C1 segment of cervical spinal cord (tissue), 14 donors: ENCODE results near the gene CSNK1D.

Experiments used
- DNase-seq, 14 donors: peaks; one replicate each; lab custom pipeline; 2025; lab: John Stamatoyannopoulos, UW

Gene CSNK1D

DNA sequence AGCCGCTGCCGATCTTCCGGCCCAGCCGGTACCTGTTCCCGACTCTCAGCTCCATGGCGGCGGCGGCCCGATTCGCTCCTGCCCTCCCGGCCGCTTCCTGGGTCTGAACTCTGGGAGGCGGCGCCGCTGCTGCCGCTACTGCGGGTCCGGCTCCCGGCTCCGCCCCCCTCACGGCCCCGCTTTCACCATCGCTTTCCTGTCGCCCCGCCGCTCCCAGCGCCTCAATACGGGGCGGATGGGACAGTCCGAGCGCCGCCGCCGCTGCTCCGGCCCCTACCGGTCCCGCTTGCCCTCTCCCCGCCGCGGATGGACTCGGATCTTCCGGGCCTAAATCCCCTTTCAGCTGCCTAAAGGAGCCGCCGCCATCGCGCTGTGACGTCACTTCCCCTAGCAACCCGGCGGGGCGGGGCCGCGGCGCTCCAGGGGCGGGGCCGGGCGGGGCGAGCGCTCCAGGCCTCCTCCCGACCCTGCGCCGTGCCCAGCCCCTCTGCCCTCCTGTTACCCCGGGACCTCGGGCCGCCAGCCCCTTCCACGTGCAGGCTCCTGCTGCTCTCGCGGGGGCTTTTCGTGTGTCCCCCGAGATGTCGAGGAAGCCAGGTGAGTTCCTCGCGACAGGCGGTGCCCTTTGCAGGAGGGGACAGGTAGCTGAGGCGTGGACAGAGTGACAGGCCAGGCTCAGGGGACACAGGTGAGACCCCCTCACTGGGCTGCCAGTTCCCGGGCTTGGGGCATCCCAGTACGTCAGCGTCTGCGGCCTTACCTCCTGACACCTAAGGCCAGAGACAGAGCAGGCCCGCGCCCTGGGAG is at the start of gene CSNK1D:
Gene CSNK1D (minus strand): TSS at position 374 of the 807 bp plus-strand sequence. CDS start 319 bp downstream, at position 55.
- DNase-seq, result peak; percentile 62 to 90 (median 80)

DNA sequence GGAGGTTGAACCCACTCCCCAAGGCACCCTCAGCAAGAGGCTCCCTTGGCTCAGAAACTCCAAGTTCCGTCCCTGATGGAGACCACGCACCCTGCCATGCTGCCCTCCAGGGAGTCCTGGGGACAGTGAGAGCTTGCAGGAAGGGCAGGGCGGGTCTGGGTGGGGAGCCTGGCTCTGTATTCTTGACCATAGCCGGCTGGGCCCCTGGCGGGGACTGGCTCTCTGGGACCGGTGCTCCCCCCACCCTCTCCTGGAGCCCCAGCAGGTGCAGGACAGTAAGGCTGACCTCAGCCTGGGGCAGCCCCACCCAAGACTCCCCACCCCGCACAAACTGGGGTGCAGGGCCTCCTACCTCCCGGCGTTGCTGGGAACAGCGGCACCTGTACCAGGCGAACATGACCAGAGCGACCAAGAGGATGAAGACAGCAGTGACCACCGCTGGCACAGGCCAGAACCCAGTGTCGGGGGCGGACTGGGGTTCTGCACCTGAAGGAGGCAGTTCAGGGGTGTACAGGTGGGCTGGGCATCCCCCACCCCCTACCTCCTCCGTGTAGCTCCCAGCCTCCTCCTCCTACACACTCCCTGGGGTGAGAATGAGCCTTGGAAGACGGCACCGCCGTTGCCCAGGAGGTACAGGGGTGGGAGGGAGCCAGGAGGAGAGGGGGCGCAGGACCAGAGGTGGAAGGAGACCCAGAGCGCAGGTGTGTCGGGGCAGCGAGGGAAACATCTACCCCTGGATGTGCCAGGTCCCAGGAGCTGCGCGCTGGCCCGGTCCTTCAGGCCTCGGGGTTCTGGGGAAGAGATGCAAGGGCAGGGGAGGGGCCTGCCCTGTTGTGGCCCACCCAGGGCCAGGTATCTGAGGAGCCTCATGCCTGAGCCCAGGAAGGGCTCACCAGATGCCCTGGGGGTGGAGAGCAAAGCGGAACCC is 49.3 kb upstream of the CSNK1D start:
- no peak for DNase-seq

DNA sequence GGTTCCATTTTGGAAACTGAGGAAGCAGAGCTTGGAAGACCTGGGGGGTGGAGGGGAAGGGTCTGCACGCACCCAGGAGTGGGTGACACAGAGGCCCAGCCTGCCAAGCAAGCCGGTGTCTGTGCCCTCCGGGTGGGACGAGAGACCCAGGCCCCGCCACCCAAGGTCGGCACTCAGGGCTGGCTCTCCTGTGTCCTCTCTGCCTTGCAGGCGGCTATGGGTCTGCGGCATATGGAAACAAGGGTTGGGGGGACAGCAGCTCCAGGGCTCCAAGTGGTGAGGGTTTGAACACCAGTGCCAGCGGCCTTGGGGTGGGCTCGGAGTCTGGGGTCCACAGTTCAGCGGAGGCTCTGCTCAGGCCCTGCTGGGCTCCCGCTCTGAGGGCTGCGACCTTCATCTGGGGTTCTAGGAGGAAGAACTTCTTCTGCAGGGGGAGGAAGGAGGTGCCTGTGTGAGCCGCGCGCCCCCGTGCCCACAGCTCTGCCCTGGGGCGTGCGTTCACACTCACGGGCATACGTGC is 48.5 kb upstream of the CSNK1D start:
- no peak for DNase-seq

DNA sequence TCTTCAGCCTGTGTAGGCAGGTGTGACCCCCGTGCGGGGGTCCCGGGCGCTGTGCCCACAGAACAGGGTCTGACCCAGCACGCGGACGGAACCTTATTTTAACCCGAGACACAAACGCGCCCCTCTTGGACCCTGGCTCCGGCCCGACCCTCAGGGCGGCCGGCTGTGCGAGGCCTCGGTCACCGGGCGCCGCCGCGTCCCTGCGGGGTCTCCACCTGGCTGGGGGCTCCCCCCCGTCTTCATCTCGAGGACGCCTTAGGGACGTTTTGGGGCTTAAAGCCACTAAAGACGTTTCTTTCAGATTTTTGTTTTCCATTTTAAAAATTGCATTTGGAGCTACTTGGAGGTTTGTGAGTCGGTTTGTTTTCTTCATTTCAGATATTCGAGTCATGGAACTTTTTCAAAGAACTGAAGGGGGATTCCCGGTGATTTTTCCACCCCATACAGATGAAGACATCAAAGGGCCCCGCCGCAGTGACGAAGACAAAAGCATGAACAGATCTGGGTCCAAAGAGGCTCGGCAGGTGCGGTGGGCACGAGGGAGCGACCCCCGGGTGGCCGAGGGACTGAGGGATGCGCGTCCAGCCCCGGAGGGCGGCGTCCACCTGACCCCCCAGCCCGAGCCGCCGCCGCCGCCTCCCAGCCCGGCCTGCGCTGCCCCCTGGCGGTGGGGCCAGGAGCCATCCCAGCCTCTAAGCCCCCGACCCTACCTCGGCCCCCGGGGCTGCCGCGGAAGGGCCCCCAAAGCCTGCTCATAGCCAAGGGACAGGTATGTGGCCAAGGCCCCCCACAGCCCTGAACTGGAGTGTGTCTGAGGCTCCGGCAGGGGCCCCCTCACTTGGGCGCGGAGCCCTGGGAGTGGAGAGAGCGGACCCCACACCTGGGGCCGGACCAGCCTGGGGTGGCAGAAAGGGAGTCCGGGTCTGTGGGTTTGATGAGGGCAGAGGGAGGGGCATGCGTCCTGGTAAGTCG is 47.7 kb upstream of the CSNK1D start:
- DNase-seq, result peak in 3 of 14 donors; percentile 6 to 36 (median 17)

DNA sequence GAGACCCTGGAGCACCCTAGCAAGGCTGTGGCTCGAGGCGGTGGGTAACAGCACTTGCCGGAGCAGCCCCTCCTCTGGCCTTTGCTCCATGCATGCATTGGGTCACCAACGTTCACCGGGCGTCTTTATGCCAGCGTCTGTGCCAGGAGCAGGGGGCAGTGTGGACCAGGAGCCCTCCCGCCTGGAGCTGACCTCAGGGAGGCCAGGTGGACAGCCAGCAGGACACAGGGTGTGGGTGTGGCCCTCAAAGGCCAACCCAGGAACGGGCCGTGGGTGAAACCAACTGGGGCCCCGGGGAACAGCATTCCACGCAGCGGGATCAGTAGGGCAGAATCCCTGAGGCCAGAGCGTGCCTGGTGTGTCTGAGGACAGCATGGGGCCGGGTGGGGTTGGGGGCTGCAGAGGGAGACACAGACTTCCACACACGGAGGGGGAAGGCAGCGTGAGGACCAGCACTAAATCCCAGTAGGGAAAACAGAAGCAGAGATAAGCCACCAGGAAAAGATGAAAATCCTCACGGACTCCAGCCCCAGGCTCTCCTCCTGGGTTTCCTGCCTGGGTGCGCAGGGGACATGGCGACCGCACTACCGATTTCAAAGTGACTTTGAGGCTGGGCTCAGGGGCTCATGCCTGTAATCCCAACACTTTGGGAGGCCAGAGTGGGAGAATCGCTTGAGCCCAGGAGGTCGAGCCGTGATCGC is 46.8 kb upstream of the CSNK1D start:
- no peak for DNase-seq

DNA sequence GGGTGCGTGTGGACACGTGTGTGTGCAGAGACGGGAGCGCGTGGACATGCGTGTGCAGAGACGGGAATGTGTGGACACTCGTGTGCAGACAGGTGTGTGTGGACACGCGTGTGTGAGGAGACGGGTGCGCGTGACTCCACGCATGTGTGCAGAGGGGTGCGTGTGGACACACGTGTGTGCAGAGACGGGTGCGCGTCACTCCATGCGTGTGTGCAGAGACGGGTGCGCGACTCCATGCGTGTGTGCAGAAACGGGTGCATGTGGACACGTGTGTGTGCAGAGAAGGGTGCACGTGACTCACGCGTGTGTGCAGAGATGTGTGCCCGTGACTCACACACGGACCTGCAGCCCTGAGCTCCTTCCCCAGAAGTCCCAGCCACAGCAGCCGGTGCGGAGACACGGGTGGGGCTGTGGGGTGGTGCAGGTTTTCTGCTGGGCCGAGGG is 46.1 kb upstream of the CSNK1D start:
- no peak for DNase-seq

DNA sequence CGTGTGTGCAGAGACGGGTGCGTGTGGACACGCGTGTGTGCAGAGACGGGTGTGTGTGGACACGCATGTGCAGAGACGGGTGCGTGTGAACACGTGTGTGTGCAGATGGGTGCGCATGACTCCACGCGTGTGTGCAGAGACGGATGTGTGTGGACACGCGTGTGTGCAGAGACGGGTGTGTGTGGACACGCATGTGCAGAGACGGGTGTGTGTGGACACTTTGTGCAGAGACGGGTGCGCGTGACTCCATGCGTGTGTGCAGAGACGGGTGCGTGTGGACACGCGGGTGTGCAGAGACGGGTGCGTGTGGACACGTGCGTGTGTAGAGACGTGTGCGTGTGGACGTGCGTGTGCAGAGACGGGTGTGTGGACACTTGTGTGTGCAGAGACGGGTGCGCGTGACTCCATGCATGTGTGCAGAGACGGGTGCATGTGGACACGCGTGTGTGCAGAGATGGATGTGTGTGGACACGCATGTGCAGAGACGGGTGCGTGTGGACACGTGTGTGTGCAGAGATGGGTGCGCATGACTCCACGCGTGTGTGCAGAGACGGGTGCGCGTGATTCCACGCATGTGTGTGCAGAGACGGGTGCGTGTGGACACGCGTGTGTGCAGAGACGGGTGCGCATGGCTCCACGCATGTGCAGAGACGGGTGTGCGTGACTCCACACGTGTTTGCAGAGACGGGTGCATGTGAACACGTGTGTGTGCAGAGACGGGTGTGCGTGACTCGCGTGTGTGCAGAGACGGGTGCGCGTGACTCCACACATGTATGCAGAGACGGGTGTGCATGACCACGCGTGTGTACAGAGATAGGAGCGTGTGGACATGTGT is 45.5 kb upstream of the CSNK1D start:
- no peak for DNase-seq

DNA sequence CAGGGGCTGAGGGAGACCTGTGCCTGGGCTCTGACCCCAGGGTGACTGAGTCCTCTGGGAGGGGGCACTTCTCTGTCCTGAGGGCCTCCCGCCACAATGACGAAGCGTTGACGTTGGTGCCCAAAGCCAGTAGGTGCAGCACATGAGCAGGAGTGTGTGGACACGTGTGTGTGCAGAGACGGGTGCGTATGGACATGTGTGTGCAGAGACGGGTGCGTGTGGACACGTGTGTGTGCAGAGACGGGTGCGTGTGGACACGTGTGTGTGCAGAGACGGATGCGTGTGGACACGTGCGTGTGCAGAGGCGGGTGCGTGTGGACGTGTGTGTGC is 44.6 kb upstream of the CSNK1D start:
- DNase-seq, result no peak

DNA sequence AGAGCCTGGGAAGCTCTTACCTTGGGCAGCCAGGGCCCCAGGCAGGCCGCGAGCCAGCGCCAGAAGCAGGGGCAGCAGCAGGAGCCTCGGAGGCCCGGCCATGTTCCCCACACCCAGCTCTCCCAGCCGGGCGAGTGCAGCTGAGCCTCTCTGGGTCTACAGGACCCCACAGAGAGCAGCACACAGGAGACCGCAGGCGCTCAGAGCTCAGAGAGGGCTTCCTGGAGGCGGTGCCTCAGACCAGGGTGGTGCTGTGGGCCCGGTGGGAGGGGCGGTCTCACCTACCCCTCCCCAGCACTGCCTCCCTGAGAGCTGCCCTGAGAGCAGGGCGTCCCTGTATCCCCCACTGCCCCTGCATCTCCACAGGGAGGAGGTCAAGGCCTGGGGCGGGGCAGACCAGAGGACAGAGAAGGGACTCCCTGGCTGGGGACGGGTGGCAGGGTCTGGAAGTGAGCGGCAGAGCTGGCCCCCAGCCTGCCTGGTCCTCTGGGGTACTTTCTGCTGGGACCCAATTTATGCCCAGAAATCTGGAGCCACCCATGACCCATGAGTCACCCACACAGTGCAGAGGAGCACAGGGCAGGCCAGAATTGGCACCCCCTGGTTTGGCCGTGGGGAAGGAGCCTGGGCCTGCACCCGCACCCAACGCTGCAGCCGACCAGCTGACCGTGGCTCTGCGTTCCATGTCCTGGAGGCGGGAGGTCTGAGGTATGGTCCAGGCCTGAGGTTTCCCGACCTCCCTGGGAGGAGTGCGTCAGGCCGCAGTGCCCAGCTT is 44.1 kb upstream of the CSNK1D start, which contains the start of gene CD7:
Gene CD7 (minus strand): TSS at position 215 of the 775 bp plus-strand sequence. CDS start 113 bp downstream, at position 102.
- no peak for DNase-seq

DNA sequence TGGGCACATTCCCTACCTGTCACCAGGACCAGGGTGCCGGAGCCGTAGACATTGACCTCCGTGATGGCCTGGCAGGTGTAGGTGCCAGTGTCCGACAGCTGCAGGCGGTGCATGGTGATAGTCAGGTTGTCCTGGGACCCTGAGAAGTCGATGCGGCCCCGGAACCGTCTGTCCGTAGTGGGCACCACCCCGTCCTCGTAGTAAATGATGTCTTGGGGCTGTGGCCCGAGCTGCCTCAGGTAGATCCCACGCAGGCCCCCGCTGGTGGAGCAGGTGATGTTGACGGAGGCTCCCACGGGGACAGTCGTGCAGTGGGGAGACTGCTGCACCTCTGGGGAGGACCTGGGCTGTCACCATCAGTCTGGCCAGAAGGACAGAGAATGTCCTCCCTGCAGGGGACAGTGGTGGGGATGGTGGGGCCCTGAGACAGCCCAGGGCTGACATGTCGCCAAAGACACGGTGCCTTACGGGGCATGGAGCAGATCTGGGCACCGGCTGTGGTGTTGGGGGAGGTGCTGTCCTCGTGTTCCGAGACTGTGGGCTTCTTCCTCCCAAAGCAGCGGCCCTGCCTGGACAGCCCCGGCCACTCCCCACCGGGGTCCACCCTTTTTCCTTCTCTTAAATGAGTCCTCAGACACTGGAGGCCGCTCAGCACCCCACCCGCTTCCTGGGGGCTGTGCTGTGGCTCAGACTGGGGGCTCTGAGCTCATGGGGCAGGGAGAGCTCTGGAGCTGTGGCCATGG is 43.3 kb upstream of the CSNK1D start:
- no peak for DNase-seq

DNA sequence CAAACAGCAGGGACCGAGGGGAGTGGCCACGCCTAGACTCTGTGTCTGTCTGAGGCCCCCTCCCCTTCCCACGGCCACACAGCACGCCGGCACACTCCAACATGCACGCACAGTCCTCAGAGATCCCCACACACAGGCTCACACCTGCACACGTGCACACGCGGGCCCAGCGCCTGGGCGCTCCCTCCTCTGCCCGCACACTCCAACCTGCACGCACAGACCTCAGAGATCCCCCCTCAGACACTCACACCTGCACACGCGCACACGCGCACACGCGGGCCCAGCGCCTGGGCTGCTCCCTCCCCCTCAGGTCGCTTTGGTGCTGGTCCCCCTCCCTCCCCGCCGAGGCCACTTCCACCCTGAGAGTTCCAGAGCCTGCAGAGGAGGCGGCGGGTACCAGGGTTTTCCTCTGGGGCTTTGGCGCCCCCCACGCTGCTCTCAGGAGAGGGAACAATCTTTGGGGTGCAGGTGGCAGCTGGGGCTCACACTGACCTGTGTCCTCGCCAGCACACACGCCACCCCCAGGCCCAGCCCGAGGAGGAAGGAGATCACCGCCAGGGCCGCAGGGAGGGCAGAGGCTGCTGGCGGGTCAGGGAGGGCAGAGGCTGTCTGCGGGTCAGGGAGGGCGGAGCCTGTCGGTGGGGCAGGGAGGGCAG is 42.3 kb upstream of the CSNK1D start:
- no peak for DNase-seq

DNA sequence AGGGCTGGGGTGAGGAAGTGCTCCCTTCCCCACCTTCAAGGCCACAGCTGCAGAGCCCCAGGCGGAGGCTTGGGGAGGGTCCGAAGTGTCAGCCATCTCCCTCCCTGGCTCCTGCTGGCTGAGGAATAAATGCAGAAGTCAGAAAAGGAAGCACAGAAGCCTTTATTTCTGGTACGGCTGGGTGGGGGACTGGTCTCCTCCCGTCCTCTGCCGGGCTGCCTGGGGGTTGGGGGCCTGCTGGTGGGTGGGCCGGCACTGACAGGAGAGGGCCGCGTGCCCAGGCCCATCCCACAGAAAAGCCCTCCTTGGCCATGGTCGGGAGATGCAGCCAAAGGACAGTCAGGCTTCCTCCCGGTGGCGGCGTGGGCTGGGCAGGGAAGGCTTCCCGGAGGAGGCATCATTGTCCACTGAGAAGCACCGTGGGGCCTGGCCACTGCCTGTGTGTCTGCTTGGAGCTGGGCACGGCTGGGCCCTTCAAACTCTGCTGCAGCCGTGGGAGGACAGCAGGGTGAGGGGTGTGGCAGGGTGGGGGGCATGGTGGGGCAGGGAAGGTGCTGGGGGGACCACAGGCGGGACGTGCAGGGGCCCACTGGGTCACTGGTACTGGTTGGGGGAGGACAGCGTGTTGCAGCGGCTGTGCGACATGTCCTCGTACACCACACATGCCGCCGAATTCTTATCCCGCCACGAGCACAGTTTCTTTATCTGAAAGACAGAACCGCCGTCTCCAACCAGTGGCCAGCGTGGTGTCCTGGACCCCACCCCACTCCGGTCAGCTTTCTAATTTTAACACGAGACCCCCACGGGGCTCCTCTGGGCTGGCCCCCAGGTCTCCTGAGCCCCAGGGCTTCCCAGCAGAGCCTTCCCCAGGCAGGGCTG is 41.5 kb upstream of the CSNK1D start:
- DNase-seq, result no peak

DNA sequence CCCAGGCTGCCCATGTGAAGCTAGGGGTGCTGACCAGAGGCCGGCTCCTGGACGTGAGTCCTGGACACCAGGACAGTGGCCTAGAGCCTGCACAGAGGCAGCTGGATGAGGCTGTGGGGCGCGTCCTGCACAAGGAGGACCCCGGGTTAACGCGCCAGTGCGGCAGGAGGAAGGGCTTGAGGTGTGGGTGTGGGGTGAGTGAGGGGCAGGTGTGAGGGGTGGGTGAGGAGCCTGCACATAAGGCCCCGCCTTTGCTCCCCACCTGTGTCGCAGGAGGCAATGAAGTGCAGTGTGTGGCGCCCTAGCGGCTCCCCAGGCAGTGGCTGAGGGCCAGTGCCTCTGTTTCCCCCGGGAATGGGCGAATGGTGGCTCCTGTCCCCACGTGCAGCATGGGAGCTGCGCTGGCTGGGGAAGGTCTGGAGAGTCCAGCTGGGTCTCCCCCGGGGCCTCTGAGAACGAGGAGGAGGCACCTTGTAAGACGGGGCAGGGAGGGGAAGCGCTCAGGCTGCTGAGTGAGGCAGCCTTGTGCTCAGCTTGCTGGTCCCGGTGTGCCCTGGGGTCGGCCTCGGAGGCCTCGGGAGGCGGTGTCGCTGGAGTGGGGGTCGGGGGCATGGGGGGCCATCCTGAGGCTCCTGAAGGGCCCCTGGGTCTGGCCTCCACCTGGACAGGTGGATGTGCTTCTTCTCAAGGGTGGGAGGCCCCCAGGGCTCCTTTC is 40.7 kb upstream of the CSNK1D start:
- no peak for DNase-seq

DNA sequence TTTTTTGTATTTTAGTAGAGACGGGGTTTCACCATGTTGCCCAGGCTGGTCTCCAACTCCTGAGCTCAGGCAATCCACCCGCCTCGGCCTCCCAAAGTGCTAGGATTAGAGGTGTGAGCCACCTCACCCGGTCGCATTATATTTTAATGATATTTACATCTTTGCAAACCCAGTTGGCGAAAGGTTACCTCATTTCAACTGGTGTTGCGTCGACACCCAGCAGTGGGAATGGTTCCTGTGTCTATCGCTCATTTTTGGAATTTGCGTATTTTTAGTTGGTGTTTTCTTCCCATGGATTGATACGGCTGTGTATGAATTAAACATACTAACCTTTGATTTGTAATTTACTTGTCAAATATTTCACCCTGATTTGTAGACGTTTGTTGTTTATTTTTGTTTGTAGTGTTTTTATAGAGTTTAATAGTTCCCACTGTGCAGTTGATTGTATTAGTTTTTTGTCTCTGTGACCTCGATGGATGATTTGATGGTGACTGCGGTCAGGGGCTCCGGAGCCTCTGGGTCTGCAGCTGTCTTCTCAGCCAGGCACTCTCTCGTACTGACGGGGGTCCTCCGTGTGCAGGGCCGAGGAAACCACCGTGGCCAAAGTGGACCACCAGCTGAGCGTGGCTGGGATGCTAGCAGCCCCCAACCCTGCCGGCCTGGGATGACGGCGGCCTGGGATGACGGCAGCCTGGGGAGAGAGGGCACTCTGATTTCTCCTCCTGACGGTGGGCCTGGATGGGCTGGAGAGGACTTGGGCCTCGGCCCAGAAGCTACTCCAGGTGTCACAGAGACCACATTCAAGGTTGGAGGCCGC is 39.9 kb upstream of the CSNK1D start:
- DNase-seq, result no peak

DNA sequence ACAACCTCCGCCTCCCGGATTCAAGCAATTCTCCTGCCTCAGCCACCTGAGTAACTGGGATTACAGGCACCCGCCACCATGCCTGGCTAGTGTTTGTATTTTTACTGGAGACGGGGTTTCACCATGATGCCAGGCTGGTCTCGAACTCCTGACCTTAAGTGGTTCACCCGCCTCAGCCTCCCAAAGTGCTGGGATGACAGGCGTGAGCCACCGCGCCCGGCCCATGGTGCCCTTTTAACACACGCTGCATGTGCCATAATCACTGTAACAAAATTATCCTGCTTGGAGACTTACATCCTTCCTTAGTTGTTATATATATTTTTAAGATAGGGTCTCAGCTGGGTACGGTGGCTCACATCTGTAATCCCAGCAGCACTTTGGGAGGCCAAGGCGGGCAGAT is 38.5 kb upstream of the CSNK1D start:
- no peak for DNase-seq
